Stimulated activated naive CD8-positive, alpha-beta T cell treated with anti-CD3 and anti-CD28 coated beads, Interleukin-15, Interleukin-2, amounts not matched to agents 100 ng/mL and 50 ng/mL, for 24 hours (primary cell): Measurements from ENCODE around the gene AMPD2.

Experiments
- H3K27ac Mint-ChIP-seq: one replicate; pipeline ENCODE4 v1.8.0; 2021; ENCODE audit warnings: mild to moderate bottlenecking, mixed read lengths
- H3K27me3 Mint-ChIP-seq: one replicate; pipeline ENCODE4 v1.8.0; 2021; ENCODE audit warnings: mixed read lengths
- H3K36me3 Mint-ChIP-seq: one replicate; pipeline ENCODE4 v1.8.0; 2021; ENCODE audit warnings: low read depth, mixed read lengths
- H3K4me1 Mint-ChIP-seq: one replicate; pipeline ENCODE4 v1.8.0; 2021; ENCODE audit warnings: low read depth, mixed read lengths
- H3K4me3 Mint-ChIP-seq: one replicate; pipeline ENCODE4 v1.8.0; 2021; ENCODE audit warnings: mild to moderate bottlenecking, mixed read lengths
- H3K9me3 Mint-ChIP-seq: one replicate; pipeline ENCODE4 v1.8.0; 2021; ENCODE audit warnings: mixed read lengths

Gene AMPD2

DNA sequence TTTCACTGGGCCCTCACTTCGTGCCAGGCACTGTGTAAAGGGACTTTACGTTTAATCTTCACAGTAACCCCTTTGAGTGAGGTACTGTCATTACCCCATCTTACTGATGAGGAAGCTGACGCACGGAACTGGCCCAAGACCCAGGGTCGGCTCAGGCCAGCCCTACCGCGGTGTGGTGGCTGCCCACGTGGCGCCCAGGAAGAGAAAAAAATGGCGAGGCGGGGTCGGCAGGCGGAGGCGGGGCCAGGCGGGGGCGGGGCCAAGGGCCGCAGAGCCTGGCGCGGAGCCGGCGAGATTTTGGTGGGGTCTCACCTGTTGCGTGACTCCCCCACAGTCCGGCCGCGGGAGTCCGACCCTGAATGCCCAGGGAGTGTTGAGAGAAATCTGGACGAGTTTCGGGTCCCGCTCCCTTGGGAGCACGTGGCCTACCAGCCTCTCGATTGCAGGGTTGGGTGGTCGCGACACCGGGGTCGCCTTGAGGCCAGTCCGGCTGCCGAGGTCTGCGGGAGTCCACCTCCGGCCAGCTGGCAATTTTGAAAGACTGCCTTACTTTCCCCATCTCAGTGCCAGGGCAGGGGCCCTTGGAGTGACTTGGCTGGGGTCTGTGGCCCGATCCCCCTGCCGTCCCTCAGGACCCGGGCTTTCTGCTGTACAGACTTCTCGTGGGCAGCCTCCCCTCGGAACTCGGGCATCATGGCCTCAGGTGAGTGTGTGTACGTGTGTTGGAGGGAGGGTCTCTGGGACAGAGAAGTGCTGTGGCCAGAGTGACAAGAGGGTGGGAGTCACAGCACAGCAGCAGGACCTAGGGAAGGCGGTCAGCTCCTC lies at the start of gene AMPD2, which contains the start of gene GNAT2:
TSS of gene AMPD2 (plus strand) at position 262 of the 825 bp plus-strand sequence. CDS start 1,339 bp downstream, outside the sequence.
TSS of gene GNAT2 (minus strand) at position 41 of the 825 bp plus-strand sequence. CDS start 6,746 bp downstream, outside the sequence.
- Mint-ChIP-seq H3K4me1 (peaks cover 69% of the 10 kb centered on the region), H3K27ac (peak within 1 kb of the TSS; percentile 98), H3K9me3 (no peaks in the 10 kb centered on the region), H3K36me3 (no peaks in the 10 kb centered on the region), H3K4me3 (peak within 1 kb of the TSS; percentile 99), H3K27me3 (no peaks in the 10 kb centered on the region)

DNA sequence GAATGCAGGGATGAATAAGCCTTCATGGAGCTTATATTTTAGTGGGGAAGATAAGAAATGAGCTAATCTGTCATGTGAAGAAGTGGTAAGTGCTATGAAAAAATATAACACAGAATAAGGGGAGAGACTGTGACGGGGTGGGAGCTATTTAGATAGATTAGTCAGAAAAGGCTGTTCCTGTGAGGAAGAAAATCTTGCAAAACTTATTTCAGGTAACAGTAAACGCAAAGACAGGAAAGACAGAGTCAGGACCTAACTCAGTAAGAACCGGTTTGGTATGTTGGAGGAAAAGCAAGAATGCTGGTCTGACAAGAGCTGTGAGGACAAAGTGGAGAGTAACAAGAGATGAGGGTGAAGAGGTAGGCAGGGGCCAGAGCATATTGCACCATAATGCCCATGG lies 49.2 kb upstream of the AMPD2 start:
- H3K27me3 Mint-ChIP-seq, result no peaks in the 10 kb centered on the region
- H3K4me3 Mint-ChIP-seq, result no peak overlapping the region
- H3K4me1 Mint-ChIP-seq, result peaks cover 21% of the 10 kb centered on the region
- H3K27ac Mint-ChIP-seq, result no peak overlapping the region
- peaks cover 4% of the 10 kb centered on the region for H3K36me3 Mint-ChIP-seq
- no peaks in the 10 kb centered on the region for H3K9me3 Mint-ChIP-seq

DNA sequence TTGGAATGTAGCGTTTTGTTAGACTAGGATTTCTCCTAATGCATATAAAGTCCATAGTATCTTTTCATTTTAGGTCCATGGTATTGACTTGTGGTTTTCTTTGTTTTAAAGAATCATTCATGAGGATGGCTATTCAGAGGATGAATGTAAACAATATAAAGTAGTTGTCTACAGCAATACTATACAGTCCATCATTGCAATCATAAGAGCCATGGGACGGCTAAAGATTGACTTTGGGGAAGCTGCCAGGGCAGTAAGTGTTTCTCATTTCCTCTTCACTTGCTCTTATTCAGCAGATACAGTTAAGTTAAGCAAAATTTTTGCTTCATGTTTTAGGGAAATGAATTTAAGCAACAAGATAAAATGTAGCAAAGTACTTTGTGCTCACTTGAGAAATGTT lies 45.9 kb upstream of the AMPD2 start:
- no peak overlapping the region for H3K4me3 Mint-ChIP-seq
- H3K4me1 Mint-ChIP-seq, result peaks cover 14% of the 10 kb centered on the region
- no peaks in the 10 kb centered on the region for H3K9me3 Mint-ChIP-seq
- H3K27ac Mint-ChIP-seq, result no peak overlapping the region
- peaks cover 14% of the 10 kb centered on the region for H3K36me3 Mint-ChIP-seq
- no peaks in the 10 kb centered on the region for H3K27me3 Mint-ChIP-seq

DNA sequence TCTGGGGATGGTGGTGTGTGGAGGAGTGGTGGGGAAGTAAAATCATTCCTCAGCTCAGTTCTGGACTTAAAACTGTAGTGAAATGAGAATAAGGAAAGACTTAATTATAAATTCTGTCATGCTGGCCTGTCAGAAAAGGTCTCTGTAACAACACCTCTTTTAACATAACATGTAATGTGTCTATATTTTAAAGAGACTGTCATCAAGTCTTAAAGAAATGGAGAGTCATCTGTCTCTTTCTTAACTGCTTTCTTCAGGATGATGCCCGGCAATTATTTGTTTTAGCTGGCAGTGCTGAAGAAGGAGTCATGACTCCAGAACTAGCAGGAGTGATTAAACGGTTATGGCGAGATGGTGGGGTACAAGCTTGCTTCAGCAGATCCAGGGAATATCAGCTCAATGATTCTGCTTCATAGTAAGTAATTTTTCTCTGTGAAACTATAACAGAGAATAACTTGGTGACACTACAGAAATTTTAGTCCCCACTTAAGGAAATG lies 40.6 kb upstream of the AMPD2 start:
- Mint-ChIP-seq H3K27ac (no peak overlapping the region), H3K36me3 (peaks cover 42% of the 10 kb centered on the region), H3K4me1 (no peaks in the 10 kb centered on the region), H3K27me3 (no peaks in the 10 kb centered on the region), H3K4me3 (no peak overlapping the region), H3K9me3 (no peaks in the 10 kb centered on the region)

DNA sequence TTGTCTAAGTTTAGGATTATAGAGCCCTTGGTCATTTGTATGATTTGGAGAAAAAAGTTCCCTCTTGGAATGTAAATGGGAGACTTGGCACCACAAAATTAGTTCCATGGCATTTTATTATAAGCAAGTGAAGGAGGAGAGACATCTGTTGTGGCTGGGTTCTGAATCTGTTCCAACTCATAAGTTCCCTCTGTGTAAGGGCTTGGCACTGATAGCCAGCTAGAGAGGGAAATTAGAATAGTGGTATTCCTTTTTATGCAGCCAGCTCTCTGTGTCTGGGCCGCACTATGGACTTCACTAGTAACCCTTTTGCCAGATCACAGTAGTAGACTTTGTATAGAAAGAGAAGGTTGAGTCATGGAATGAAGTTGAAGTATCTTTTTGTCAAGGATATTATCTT lies 40.1 kb upstream of the AMPD2 start:
- no peaks in the 10 kb centered on the region for H3K9me3 Mint-ChIP-seq
- H3K27me3 Mint-ChIP-seq, result no peaks in the 10 kb centered on the region
- H3K27ac Mint-ChIP-seq, result no peak overlapping the region
- H3K4me1 Mint-ChIP-seq, result no peaks in the 10 kb centered on the region
- H3K36me3 Mint-ChIP-seq, result peaks cover 44% of the 10 kb centered on the region
- H3K4me3 Mint-ChIP-seq, result no peak overlapping the region

DNA sequence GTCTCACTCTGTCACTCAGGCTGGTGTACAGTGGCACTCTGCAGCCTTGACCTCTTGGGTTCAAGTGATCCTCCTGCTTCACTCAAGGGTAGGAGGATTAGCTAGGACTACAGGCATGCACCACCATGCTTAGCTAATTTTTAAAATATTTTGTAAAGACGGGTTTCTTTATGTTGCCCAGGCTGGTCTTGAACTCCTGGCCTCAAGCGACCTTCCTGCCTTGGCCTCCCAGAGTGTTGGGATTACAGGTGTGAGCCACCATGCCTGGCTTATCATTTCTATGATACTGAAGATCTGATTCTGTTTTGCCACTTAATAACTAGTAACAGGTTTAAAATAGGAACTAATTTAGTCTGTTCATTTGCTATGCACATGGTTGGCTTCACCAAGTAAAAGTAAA lies 37.6 kb upstream of the AMPD2 start:
- no peak overlapping the region for H3K4me3 Mint-ChIP-seq
- H3K27ac Mint-ChIP-seq, result no peak overlapping the region
- peaks cover 54% of the 10 kb centered on the region for H3K36me3 Mint-ChIP-seq
- H3K27me3 Mint-ChIP-seq, result no peaks in the 10 kb centered on the region
- no peaks in the 10 kb centered on the region for H3K9me3 Mint-ChIP-seq
- no peaks in the 10 kb centered on the region for H3K4me1 Mint-ChIP-seq

DNA sequence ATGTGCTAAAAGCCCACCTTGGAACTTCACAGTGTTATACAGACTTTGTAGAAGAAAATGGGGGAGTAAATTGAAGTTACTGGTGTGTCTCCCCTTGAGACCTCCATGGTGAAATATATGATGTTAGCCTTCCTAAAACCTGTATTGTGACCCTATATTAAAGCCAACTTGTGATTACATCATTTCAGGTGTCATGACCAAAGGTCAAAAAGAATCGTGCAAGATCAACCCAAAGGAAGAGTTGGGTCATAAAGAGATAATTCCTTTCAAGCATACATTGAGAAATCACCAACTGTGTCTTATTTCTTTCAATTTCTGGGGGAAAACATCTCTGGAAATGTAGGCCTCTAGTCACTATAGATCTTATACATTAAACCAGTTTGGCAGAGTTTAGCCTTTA lies 34.9 kb upstream of the AMPD2 start:
- Mint-ChIP-seq H3K27me3 (no peaks in the 10 kb centered on the region), H3K4me1 (no peaks in the 10 kb centered on the region), H3K9me3 (no peaks in the 10 kb centered on the region), H3K27ac (no peak overlapping the region), H3K36me3 (peaks cover 65% of the 10 kb centered on the region), H3K4me3 (no peak overlapping the region)

DNA sequence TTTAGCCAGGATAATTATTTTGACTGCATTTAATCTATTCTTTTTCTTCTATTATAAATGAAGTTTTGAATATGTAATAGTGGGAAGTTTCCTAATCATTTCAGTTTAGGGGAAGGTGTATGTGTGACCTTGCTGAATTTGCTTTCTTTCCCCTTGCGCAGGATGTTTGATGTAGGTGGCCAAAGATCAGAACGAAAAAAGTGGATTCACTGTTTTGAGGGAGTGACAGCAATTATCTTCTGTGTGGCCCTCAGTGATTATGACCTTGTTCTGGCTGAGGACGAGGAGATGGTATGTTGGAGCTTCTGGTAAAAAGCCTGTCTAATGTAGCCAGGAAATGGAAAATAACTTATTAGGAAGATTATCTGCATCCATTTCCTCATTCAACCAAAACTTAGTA lies 33.6 kb upstream of the AMPD2 start:
- no peak overlapping the region for H3K4me3 Mint-ChIP-seq
- H3K27me3 Mint-ChIP-seq, result no peaks in the 10 kb centered on the region
- no peak overlapping the region for H3K27ac Mint-ChIP-seq
- no peaks in the 10 kb centered on the region for H3K4me1 Mint-ChIP-seq
- peaks cover 65% of the 10 kb centered on the region for H3K36me3 Mint-ChIP-seq
- H3K9me3 Mint-ChIP-seq, result no peaks in the 10 kb centered on the region

DNA sequence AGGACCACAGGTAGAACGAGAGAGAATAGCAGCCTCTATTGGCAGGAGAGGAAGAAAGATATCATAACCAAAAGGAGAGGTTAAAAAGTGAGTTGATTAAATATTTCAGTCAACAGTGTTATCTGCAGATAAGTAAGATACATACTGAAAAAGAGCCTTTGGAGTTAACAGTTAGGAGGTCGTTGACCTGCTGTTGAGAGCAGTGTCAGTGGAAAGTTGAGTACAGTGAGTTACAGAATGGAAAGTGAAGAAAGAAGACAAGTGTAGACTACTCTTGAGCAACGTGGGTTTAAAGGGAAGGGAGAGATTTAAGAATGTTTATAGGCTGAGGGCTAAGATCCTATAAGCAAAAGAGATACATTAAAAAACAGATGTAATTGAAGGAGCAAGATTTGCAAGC lies 30.5 kb upstream of the AMPD2 start:
- no peaks in the 10 kb centered on the region for H3K9me3 Mint-ChIP-seq
- no peak overlapping the region for H3K4me3 Mint-ChIP-seq
- H3K27me3 Mint-ChIP-seq, result no peaks in the 10 kb centered on the region
- peaks cover 74% of the 10 kb centered on the region for H3K36me3 Mint-ChIP-seq
- H3K27ac Mint-ChIP-seq, result peak overlapping the region; percentile 19
- H3K4me1 Mint-ChIP-seq, result no peaks in the 10 kb centered on the region

DNA sequence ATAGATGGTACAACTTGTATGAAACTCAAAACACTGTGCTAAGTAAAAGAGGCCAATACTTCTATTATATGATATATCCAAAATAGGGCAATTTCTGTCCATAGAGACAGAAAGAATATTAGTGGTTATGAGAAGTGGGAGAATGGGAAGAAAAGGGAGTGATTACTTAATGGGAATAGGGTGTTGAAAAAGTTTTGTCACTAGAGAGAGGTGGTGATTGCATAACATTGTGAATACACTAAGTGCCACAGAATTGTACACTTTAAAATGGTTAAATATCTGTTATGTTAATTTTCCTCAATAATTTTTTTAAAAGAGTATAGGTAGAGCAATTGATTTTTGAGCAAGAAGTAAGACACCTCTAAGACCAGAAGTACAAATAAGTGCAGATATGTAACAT lies 30.0 kb upstream of the AMPD2 start:
- Mint-ChIP-seq H3K27ac (no peak overlapping the region), H3K4me3 (no peak overlapping the region), H3K36me3 (peaks cover 74% of the 10 kb centered on the region), H3K9me3 (no peaks in the 10 kb centered on the region), H3K4me1 (no peaks in the 10 kb centered on the region), H3K27me3 (no peaks in the 10 kb centered on the region)

DNA sequence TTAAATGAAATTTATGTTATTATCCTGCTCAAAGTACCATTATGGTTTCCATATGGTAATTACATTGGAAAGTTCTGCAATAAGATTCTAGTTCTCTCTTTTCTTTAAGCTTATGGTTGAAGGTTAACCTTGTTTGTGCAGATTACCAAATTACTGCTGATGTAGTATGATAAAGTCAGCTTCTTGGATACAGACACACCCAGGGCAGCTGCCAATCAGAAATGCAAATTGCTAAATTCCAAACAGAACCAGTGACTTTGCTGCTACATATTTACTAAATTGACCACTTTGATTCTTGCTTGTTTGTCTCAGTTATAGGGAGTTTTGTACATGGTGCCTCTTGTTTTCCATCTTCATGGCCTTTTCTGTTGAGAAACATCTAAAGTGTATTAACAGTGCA lies 26.7 kb upstream of the AMPD2 start:
- Mint-ChIP-seq H3K9me3 (no peaks in the 10 kb centered on the region), H3K27me3 (no peaks in the 10 kb centered on the region), H3K27ac (no peak overlapping the region), H3K36me3 (peaks cover 69% of the 10 kb centered on the region), H3K4me1 (no peaks in the 10 kb centered on the region), H3K4me3 (no peak overlapping the region)

DNA sequence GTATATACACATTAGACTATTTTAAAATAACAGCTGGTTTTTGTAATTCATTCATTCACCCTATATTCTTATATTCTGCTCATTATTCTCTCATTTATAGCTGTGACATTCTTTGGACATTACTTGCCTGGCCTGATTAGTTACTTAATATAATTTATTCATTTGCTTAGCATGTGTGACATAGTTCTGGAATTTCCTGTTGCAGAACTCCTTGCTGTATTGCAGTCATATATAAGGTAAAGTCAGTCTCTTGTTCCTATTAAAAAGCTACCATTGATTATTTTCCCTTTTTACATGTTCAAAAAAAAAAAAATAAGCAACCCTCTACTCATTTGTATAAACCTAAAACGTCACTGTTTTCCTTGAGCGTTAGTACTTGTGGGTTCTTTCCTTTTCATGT lies 24.1 kb upstream of the AMPD2 start:
- H3K36me3 Mint-ChIP-seq, result peaks cover 65% of the 10 kb centered on the region

DNA sequence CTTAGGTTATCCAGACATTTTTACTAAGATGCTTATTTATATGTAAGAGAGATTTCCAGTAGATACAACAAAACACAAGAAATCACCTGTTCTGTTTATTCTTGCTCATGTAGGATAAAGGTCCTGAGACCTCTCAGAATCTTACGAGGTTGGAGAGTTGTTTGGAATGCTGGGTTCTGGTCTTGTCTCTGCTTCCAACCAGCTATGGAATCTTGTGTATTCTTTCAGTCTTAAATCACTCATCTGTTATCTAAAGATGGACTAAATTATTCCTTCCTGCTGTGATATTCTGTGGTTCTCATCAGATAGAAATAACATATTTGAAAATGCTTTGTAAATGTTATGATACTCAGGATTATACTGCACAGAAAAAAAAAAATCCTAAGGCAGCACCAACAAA lies 21.5 kb upstream of the AMPD2 start:
- Mint-ChIP-seq H3K4me1 (peaks cover 12% of the 10 kb centered on the region), H3K9me3 (no peaks in the 10 kb centered on the region), H3K4me3 (no peak overlapping the region), H3K36me3 (peaks cover 48% of the 10 kb centered on the region), H3K27me3 (no peaks in the 10 kb centered on the region), H3K27ac (no peak overlapping the region)

More for the DNA sequence above, 24.1 kb upstream of the AMPD2 start:
- Mint-ChIP-seq H3K27ac (no peak overlapping the region), H3K9me3 (no peaks in the 10 kb centered on the region), H3K4me1 (no peaks in the 10 kb centered on the region), H3K27me3 (no peaks in the 10 kb centered on the region), H3K4me3 (no peak overlapping the region)

DNA sequence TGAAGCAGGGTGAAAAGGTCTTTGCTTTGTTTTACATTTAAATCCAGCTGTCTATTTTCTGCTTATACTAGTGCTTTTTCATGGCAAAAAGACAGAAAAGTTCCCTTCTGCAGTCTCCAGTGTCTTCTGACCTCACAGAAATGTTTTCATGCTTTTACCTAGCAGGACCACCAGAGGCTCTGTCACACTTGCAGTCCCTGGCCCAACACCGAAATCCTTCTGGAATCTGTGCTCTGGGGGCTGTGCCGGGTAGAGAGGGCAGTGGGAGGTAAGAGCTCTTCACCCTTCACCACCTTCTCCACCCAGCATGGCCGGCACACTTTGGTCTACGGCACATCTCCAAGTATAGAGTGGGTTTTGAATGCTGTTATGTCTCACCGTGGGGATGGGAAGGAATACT lies 21.0 kb upstream of the AMPD2 start:
- H3K9me3 Mint-ChIP-seq, result no peaks in the 10 kb centered on the region
- H3K27me3 Mint-ChIP-seq, result no peaks in the 10 kb centered on the region
- no peak overlapping the region for H3K4me3 Mint-ChIP-seq
- H3K27ac Mint-ChIP-seq, result no peak overlapping the region
- peaks cover 44% of the 10 kb centered on the region for H3K36me3 Mint-ChIP-seq
- H3K4me1 Mint-ChIP-seq, result peaks cover 17% of the 10 kb centered on the region

DNA sequence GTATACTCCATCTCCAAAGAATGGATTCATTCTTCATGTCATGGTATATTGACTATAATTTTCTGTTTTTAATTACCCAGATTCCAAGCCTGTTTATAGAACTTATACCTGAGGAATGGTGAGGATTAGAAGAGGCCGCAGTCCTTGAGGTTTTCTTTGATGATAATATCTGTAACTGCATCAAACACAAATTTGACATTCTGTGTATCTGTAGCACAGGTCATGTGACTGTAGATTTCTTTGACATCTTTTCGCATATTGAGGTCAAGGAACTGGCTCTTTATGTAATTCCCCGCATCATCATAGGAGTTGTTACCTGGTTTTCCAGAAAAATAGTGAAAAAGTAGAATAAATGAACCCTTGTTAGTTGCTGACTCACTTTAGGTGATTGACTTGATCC lies 16.4 kb upstream of the AMPD2 start:
- Mint-ChIP-seq H3K27me3 (no peaks in the 10 kb centered on the region), H3K27ac (no peak overlapping the region), H3K4me3 (no peak overlapping the region), H3K36me3 (peaks cover 13% of the 10 kb centered on the region), H3K4me1 (peaks cover 17% of the 10 kb centered on the region), H3K9me3 (no peaks in the 10 kb centered on the region)

DNA sequence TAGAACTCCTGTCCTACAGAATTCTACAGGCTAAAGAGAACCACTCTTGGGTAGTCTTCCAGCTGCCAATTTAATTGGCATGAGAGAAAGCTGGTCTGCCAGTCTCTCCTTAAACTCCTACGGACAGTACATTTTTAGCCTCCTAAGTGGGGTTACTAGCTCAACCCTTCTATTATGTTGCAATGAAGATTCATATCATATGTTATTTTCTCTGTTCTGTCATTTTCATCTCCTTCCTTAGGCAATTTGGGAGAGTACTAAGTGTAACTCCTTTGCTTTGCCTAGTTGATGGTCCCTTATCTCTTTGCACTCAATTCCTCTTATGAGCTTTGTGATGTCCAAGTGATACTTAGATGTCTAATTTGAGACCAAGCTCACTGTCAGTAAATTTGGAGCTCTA lies 14.3 kb upstream of the AMPD2 start:
- H3K9me3 Mint-ChIP-seq, result no peaks in the 10 kb centered on the region
- no peaks in the 10 kb centered on the region for H3K36me3 Mint-ChIP-seq
- peaks cover 17% of the 10 kb centered on the region for H3K4me1 Mint-ChIP-seq
- no peaks in the 10 kb centered on the region for H3K27me3 Mint-ChIP-seq
- H3K27ac Mint-ChIP-seq, result no peak overlapping the region
- H3K4me3 Mint-ChIP-seq, result no peak overlapping the region
